ENCODE results near the gene DAPK1.
"Not testable (repeated sequence)": the region's sequence is repeated elsewhere in the genome, so short reads cannot be mapped to it uniquely, and the experiment has no call there.

Gene DAPK1

GRCh38 chr9:87542141-87542540, 44.5 kb downstream of the DAPK1 start:
- H3K4me3 ChIP-seq (ENCODE audit: low read depth, low read length): no peak overlapping the region
- POLR2A ChIA-PET: no interaction called here
- CTCF ChIA-PET: no interaction called here
- DNase-seq (ENCODE audit: low read depth, low spot score): no peak
- no peak for TF ChIP-seq CTCF (IDR thresholded peaks at IDR 0.05; ENCODE audit: insufficient read depth, low read length, missing control alignments)

DNA sequence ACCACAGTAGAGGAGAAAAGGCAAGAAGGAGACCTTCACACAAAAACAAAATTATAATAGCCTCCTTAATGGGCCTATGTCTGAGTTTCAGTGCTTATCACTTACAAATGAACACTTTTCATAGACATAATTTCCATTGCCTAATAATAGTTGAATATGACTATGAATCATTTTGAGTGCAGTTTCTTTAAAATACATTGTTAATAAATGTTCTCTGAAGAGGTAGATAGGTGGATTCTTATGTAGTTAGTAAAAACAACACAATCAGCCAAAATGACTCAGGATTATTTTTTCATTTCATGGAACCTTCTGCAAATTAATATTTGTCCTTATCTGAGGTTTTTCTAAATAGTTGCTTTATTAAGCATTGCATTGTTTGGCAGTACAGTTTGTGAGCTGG, 45.6 kb downstream of the DAPK1 start:
- POLR2A ChIA-PET: no interaction called here

GRCh38 chr9:87545858-87546257, 48.2 kb downstream of the DAPK1 start:
- POLR2A ChIA-PET: no interaction called here

More for the DNA sequence above, 45.6 kb downstream of the DAPK1 start:
- no peak for DNase-seq (ENCODE audit: low read depth, low spot score)
- no peak for TF ChIP-seq CTCF (IDR thresholded peaks at IDR 0.05; ENCODE audit: insufficient read depth, low read length, missing control alignments)
- CTCF ChIA-PET: no interaction called here
- no peak overlapping the region for H3K4me3 ChIP-seq (ENCODE audit: low read depth, low read length)

DNA sequence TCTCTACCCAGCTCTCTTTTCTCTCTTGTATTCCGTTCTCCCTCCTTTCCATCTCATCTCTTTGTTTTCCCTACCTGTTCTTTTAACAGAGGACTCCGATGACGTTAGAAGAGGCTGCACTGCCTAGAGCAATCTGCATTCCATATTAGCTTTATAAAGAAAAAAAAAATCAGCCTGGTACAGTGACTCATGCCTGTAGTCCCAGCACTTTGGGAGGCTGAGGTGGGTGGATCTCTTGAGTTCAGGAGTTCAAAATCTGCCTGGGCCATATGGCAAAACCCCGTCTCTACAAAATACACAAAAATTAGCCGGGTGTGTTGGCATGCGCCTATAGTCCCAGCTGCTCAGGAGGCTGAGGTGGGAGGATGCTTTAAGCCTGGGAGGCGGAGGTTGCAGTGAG, 49.0 kb downstream of the DAPK1 start:
- CTCF ChIA-PET: no interaction called here
- DNase-seq (ENCODE audit: low read depth, low spot score): no peak
- H3K4me3 ChIP-seq (ENCODE audit: low read depth, low read length): no peak overlapping the region
- POLR2A ChIA-PET: no interaction called here
- TF ChIP-seq CTCF (IDR thresholded peaks at IDR 0.05; ENCODE audit: insufficient read depth, low read length, missing control alignments): no peak

More at GRCh38 chr9:87545858-87546257, 48.2 kb downstream of the DAPK1 start:
- H3K4me3 ChIP-seq (ENCODE audit: low read depth, low read length): no peak overlapping the region
- CTCF ChIA-PET: no interaction called here
- DNase-seq (ENCODE audit: low read depth, low spot score): no peak
- TF ChIP-seq CTCF (IDR thresholded peaks at IDR 0.05; ENCODE audit: insufficient read depth, low read length, missing control alignments): no peak

DNA sequence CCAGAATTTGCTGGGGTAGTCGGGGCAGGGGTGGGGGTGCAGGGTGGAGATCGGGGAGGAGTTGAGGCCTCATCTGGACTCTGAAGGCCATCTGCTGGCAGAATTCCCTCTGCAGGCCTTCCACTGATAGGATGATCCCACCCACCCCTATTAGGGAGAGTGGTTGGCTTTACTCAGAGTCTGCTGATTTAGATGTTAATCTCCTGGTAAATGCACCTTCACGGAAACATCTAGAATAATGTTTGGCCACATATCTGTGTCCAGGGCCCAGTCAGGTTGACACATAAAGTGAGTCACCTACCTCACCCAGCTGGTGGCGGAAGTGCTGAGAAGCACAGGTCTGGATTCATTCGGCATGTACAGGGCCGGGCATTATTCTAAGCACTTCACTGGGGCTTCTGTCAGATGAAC, 50.0 kb downstream of the DAPK1 start:
- ChIA-PET POLR2A (no interaction called here), CTCF (no interaction called here)
- H3K4me3 ChIP-seq (ENCODE audit: low read depth, low read length): no peak overlapping the region
- no peak for TF ChIP-seq CTCF (IDR thresholded peaks at IDR 0.05; ENCODE audit: insufficient read depth, low read length, missing control alignments)
- no peak for DNase-seq (ENCODE audit: low read depth, low spot score)

- ChIA-PET POLR2A (no interaction called here), CTCF (no interaction called here)
- TF ChIP-seq CTCF (IDR thresholded peaks at IDR 0.05; ENCODE audit: insufficient read depth, low read length, missing control alignments): no peak
- H3K4me3 ChIP-seq (ENCODE audit: low read depth, low read length): no peak overlapping the region
- DNase-seq (ENCODE audit: low read depth, low spot score): no peak
Observed at GRCh38 chr9:87548159-87548558, 50.5 kb downstream of the DAPK1 start.

DNA sequence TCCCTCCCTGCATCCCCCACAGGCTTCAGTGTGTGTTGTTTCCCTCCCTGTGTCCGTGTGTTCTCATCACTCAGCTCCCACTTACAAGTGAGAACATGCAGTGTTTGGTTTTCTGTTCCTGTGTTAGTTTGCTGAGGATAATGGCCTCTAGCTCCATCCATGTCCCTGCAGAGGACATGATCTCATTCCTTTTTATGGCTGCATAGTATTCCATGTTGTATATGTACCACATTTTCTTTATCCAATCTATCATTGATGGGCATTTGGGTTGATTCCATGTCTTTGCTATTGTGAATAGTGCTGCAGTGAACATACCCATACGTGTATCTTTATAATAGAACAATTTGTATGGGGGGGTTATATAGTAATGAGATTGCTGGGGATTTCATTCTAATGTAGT, 51.4 kb downstream of the DAPK1 start:
- POLR2A ChIA-PET; CTCF ChIA-PET; DNase-seq (ENCODE audit: low read depth, low spot score): not testable (repeated sequence)

More for the DNA sequence above, 51.4 kb downstream of the DAPK1 start:
- not testable (repeated sequence) for H3K4me3 ChIP-seq (ENCODE audit: low read depth, low read length)
